Right lobe of liver (tissue), 6 donors: Measurements from ENCODE around the gene HSD3B1. TPM values are rescaled to one million over a fixed set of nuclear protein-coding genes. Genes with fewer than 3 reads are reported as not detected.
"Not testable (repeated sequence)": the region's sequence is repeated elsewhere in the genome, so short reads cannot be mapped to it uniquely, and the experiment has no call there.

Experiments used
- ATAC-seq, 4 donors: fragments of 200-7000 bp; cut with Tn5 transposase; one replicate each; pipeline ENCODE4 v1.9.1; 2020; ENCODE audit warnings: mild to moderate bottlenecking in 4 of 4, moderate library complexity in 4 of 4
- DNase-seq, 3 donors: peaks; one replicate each; pipeline ENCODE4 v3.0.0-alpha.2; 2020
- H3K27ac ChIP-seq, 3 donors: fragments of 200-600 bp; one replicate each; pipeline ENCODE4 v1.8.0; 2022
- H3K27me3 ChIP-seq, 2 donors: fragments of 200-600 bp; one replicate each; pipeline ENCODE4 v1.8.0; 2022
- H3K36me3 ChIP-seq, 4 donors: fragments of 200-600 bp; sonication (generic) in 1 of 4; one replicate each; pipeline versions ENCODE4 v1.5.1 to v1.8.0; 2017 to 2022; ENCODE audit warnings: control low read depth in 1 of 4
- H3K4me1 ChIP-seq, 4 donors: fragments of 200-600 bp; sonication (generic) in 1 of 4; one replicate each; pipeline versions ENCODE4 v1.5.1 to v1.8.0; 2017 to 2022; ENCODE audit warnings: control low read depth in 1 of 4
- H3K4me3 ChIP-seq, 3 donors: fragments of 200-600 bp; one replicate each; pipeline ENCODE4 v1.8.0; 2022
- H3K9me3 ChIP-seq, 4 donors: fragments of 200-600 bp; sonication (generic) in 1 of 4; one replicate each; pipeline versions ENCODE4 v1.5.1 to v1.8.0; 2017 to 2022; ENCODE audit warnings: control low read depth in 1 of 4
- POLR2A ChIP-seq: fragments of 450-650 bp; IDR thresholded peaks from one replicate; pipeline ENCODE4 v1.6.1; 2017; ENCODE audit warnings: antibody characterized with exemption, mild to moderate bottlenecking
- WGBS: methylation state at CpG from one replicate; pipeline ENCODE4 v1.1.6; 2018; ENCODE audit warnings: low coverage, low lambda C conversion rate; ENCODE audit not compliant: insufficient coverage; ENCODE audit errors: missing lambda C conversion rate; 5-methylcytosine and 5-hydroxymethylcytosine counted together
- intact Hi-C, 2 donors: fragments of 100-400 bp; cut with DNase I; formaldehyde crosslinking; loops; one replicate each; pipeline versions ENCODE4 v1.11.2 to v1.14.1; 2022
- total RNA-seq, 6 experiments: library from RNA; depleted of rRNA in 2 of 6; stranded (reverse); fragments of >200 nt in 2 of 6; fragmentation: NEBNext Ultra II Directional in 3 of 6; extraction: Animal tissue kit (Norgen Biotek cat#: 25700) in 3 of 6; gene quantifications; one replicate each; pipeline versions ENCODE4 v1.1.0 to v1.2.4, GENCODE V29; 2016 to 2023
- TF ChIP-seq, protein P1 (sequence below), 4 donors: fragments of 200-600 bp in 3 of 4; fragments of 450-650 bp in 1 of 4; IDR thresholded peaks; one replicate each; pipeline versions ENCODE4 v1.5.1 to v1.8.0; 2016 to 2022; ENCODE audit warnings: antibody characterized with exemption in 4 of 4, mild to moderate bottlenecking in 2 of 4
- donor health status: DM: no; HTN: yes; CAD: no.
- donor health status: DM: no; HTN: no; CAD: no.
- donor health status: DM: no; HTN: no; CAD: no.
- donor health status: DM: no; HTN: yes; CAD: no.
- donor health status: DM: no; HTN: yes; CAD: no.

Gene HSD3B1
- total RNA-seq, 6 experiments from 2014 or later, result 0.39 to 1.3 (median 0.74) TPM; not detected in 3

DNA sequence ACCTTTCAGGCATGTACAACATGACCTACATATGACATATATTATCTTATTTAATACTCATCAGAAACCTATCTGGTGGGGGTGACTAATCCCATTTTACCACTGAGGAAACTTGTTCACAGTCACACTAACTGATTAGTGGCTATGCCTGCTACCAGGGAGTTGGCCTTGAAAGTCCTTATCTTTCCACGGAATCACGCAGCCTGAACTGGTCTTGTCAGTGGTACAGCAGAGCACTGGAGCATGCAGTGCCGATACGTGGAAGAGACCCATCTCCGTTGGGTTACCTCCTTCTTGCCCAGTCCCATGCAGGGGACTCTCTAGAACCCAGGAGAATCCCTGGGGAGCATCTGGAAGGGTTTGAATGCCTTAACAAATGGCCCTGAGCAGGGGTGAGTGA lies 8.2 kb downstream of the HSD3B1 start:
- TF ChIP-seq, protein P1, sequence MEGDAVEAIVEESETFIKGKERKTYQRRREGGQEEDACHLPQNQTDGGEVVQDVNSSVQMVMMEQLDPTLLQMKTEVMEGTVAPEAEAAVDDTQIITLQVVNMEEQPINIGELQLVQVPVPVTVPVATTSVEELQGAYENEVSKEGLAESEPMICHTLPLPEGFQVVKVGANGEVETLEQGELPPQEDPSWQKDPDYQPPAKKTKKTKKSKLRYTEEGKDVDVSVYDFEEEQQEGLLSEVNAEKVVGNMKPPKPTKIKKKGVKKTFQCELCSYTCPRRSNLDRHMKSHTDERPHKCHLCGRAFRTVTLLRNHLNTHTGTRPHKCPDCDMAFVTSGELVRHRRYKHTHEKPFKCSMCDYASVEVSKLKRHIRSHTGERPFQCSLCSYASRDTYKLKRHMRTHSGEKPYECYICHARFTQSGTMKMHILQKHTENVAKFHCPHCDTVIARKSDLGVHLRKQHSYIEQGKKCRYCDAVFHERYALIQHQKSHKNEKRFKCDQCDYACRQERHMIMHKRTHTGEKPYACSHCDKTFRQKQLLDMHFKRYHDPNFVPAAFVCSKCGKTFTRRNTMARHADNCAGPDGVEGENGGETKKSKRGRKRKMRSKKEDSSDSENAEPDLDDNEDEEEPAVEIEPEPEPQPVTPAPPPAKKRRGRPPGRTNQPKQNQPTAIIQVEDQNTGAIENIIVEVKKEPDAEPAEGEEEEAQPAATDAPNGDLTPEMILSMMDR (IDR thresholded peaks at IDR 0.05), result no peak
- TF ChIP-seq POLR2A, result no peak
- DNase-seq (no peak), ATAC-seq (no peak)
- intact Hi-C loops, result no loop called here
- Histone ChIP-seq H3K4me1 (peaks cover 0 to 9% (median 3%) of the 10 kb centered on the region in 4 donors), H3K27ac (no peak overlapping the region), H3K27me3 (no peaks in the 10 kb centered on the region), H3K9me3 (no peaks in the 10 kb centered on the region), H3K4me3 (no peak overlapping the region), H3K36me3 (no peaks in the 10 kb centered on the region)
- 88% methylated on average over 4 of the region's 5 CpGs for WGBS

DNA sequence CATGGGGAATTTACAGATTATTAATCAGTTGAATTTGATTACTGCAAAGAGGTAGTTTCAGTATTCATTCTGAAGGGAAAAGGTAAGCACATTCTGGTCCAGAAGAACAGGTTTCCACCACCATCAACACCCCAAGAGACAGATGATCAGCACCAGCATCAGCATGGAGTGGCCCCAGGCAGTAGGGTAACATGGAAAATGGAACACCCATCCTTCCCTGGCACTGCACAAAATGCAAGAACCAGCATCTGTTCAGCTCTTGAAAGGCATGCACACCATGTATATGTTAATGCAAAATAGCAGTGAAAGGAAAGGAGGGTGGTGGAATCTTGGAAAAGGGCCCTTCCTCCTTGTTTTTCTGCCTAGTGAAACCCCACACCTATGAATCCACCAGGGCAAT lies 9.2 kb downstream of the HSD3B1 start:
- no peaks in the 10 kb centered on the region for H3K36me3 ChIP-seq
- ATAC-seq (no peak), DNase-seq (no peak)
- no peaks in the 10 kb centered on the region for H3K9me3 ChIP-seq
- no peak overlapping the region for H3K4me3 ChIP-seq
- no peaks in the 10 kb centered on the region for H3K27me3 ChIP-seq
- TF ChIP-seq, protein P1 (IDR thresholded peaks at IDR 0.05), result no peak
- TF ChIP-seq POLR2A, result no peak
- peaks cover 0 to 9% (median 3%) of the 10 kb centered on the region in 4 donors for H3K4me1 ChIP-seq
- H3K27ac ChIP-seq, result no peak overlapping the region
- intact Hi-C loops, result no loop called here

DNA sequence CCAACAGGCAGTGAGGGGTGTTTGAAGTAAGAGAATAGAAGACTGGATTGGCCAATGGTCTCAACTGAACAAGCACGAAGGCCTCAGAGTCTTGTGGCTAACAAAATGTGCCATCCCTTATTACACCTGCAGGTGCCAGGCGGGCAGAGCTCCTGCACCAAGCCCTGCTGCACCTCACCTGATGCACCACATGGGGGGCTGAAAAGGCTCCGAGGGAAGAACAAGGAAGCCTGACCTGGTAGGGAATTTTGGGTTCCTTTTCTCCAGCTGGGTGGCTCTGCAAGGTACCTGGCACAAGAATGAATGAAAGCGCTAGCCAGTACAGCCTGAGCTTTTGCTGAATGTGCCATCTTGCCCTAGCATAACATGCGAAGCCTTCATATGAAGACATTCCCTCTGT lies 9.7 kb downstream of the HSD3B1 start:
- H3K36me3 ChIP-seq, result no peaks in the 10 kb centered on the region
- H3K4me3 ChIP-seq, result no peak overlapping the region
- ATAC-seq (peak in 2 of 4 donors; percentile 20 to 28), DNase-seq (no peak)
- no peaks in the 10 kb centered on the region for H3K9me3 ChIP-seq
- H3K27ac ChIP-seq, result no peak overlapping the region
- intact Hi-C loops, result no loop called here
- TF ChIP-seq POLR2A, result no peak
- TF ChIP-seq, protein P1 (IDR thresholded peaks at IDR 0.05), result peak in 1 of 4 donors; percentile 17
- no peaks in the 10 kb centered on the region for H3K27me3 ChIP-seq
- WGBS, result 84% methylated on average over 2 of the region's 5 CpGs
- peaks cover 0 to 9% (median 3%) of the 10 kb centered on the region in 4 donors for H3K4me1 ChIP-seq

DNA sequence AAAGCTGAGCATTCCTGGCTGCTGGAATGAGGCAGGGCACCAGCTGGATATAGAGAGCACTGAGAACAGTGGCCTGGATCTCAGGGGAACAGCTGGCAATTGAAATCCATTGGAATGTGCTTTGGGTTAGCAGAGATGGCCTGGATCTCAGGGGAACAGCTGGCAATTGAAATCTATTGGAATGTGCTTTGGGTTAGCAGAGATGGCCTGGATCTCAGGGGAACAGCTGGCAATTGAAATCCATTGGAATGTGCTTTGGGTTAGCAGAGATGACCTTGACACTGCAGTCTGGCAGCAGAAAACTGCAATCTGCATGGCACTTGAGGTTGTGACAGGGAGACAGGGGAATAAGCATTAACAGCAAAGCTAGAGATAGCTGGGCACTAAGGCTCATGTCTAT lies 10.7 kb downstream of the HSD3B1 start:
- intact Hi-C loops, DNase-seq: not testable (repeated sequence)

DNA sequence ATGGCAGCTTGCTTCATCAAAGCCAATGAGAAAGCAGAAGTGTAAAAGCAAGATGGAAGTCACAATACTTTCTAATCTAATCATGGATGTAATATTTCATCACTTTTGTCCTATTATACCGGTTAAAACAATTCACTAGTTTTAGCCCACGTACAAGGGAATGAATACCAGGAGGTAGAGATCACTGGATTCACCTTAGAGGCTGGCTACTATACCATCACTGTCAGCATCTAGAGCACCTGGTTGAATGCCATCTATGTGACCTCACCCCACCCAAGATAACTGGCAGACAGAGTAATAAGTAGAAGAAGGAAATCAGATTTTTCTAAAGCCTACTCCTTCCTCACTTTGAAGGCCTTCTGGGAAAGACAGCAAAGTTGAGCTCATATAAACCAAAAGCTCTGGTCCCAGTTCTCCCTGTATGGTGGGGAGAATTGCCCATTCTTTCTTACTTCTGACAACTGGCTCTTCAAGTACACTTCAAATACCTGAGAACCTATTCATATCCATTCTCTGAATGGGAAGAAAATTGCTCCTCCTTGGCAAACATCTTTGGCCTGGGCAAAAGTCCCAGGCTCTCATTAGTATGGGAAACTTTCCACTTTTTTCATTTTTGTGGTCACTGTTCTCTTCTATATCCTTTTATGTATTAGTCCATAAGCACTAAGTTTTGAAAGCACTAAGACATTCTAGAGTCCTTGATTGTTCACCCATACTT lies 24.8 kb downstream of the HSD3B1 start:
- 85% methylated on average over 2 of the region's 2 CpGs for WGBS
- intact Hi-C loops, result no loop called here
- Histone ChIP-seq H3K4me3 (no peak overlapping the region), H3K27me3 (no peaks in the 10 kb centered on the region), H3K27ac (peak overlapping the region in 2 of 3 donors; percentile 16 to 49), H3K9me3 (no peaks in the 10 kb centered on the region), H3K36me3 (no peaks in the 10 kb centered on the region), H3K4me1 (peaks cover 0 to 19% (median 7%) of the 10 kb centered on the region in 4 donors)
- ATAC-seq (peak in 1 of 4 donors; percentile 20), DNase-seq (no peak)
- TF ChIP-seq POLR2A, result no peak
- TF ChIP-seq, protein P1 (IDR thresholded peaks at IDR 0.05), result no peak

More for the DNA sequence above, 10.7 kb downstream of the HSD3B1 start:
- not testable (repeated sequence) for H3K9me3 ChIP-seq, H3K27me3 ChIP-seq, H3K4me1 ChIP-seq, H3K4me3 ChIP-seq, H3K36me3 ChIP-seq, H3K27ac ChIP-seq
- peak; percentile 74 to 91 (median 78) for ATAC-seq
